Naive B cell (primary cell): ENCODE data around the gene FHIT. TPM values are rescaled to one million over a fixed set of nuclear protein-coding genes. Genes with fewer than 3 reads are reported as not detected.
A peak's percentile ranks its signal among the peaks of the same experiment; 100 is the strongest.
"Not testable (repeated sequence)": the region's sequence is repeated elsewhere in the genome, so short reads cannot be mapped to it uniquely, and the experiment has no call there.

ENCODE experiments used
- ATAC-seq, 2 donors: fragments of 150-1000 bp; cut with Tn5 transposase; 2 replicates each; pipeline ENCODE4 v1.10.0; 2021; ENCODE audit warnings: low read depth in 2 of 2, mild to moderate bottlenecking in 2 of 2, moderate library complexity in 2 of 2
- DNase-seq: peaks from one replicate; pipeline ENCODE4 v3.0.0; 2022
- H3K27ac Mint-ChIP-seq, 6 donors: one replicate each; pipeline ENCODE4 v1.8.0; 2020 to 2022; ENCODE audit warnings: mild to moderate bottlenecking in 6 of 6, mixed read lengths in 6 of 6, moderate library complexity in 5 of 6, inconsistent platforms in 2 of 6
- H3K27me3 Mint-ChIP-seq, 3 donors: one replicate each; pipeline ENCODE4 v1.8.0; 2021 to 2022; ENCODE audit warnings: mixed read lengths in 3 of 3, mild to moderate bottlenecking in 1 of 3
- H3K36me3 Mint-ChIP-seq, 2 donors: one replicate each; pipeline ENCODE4 v1.8.0; 2020 to 2022; ENCODE audit warnings: mixed read lengths in 2 of 2, inconsistent platforms in 1 of 2, mild to moderate bottlenecking in 1 of 2
- H3K4me1 Mint-ChIP-seq, 3 donors: one replicate each; pipeline ENCODE4 v1.8.0; 2020 to 2022; ENCODE audit warnings: mixed read lengths in 3 of 3, inconsistent platforms in 1 of 3, mild to moderate bottlenecking in 1 of 3, moderate library complexity in 1 of 3
- H3K4me3 Mint-ChIP-seq, 8 donors: one replicate each; pipeline ENCODE4 v1.8.0; 2020 to 2022; ENCODE audit warnings: mild to moderate bottlenecking in 8 of 8, mixed read lengths in 8 of 8, moderate library complexity in 8 of 8, inconsistent platforms in 2 of 8
- H3K9me3 Mint-ChIP-seq, 7 donors: one replicate each; pipeline ENCODE4 v1.8.0; 2020 to 2022; ENCODE audit warnings: mixed read lengths in 7 of 7, mild to moderate bottlenecking in 5 of 7, inconsistent platforms in 2 of 7, moderate library complexity in 1 of 7
- polyA plus RNA-seq, 6 donors: library from polyadenylated mRNA; unstranded; fragments of 300-500 nt; fragmentation: Illumina TruSeq; gene quantifications; one replicate each; pipeline ENCODE4 v1.2.3, GENCODE V29; 2021; ENCODE audit warnings: low read depth in 6 of 6

FHIT gene
- polyA plus RNA-seq, 6 donors from 2014 or later: 3.2 to 12.6 (median 7.1) TPM

- H3K9me3 Mint-ChIP-seq: no peaks in the 10 kb centered on the region
- no peak overlapping the region for H3K27ac Mint-ChIP-seq
- H3K4me3 Mint-ChIP-seq: no peak overlapping the region
- no peaks in the 10 kb centered on the region for H3K36me3 Mint-ChIP-seq
- no peak for DNase-seq
- ATAC-seq: no peak
- H3K4me1 Mint-ChIP-seq: peaks cover 10 to 20% (median 16%) of the 10 kb centered on the region in 3 donors
- H3K27me3 Mint-ChIP-seq: no peaks in the 10 kb centered on the region
Measured at GRCh38 chr3:59812237-59813147, 1438.8 kb downstream of the FHIT start.

- no peak for ATAC-seq
- Mint-ChIP-seq H3K4me3 (peak overlapping the region in 1 of 8 donors; percentile 40), H3K27me3 (no peaks in the 10 kb centered on the region), H3K36me3 (no peaks in the 10 kb centered on the region), H3K4me1 (peaks cover 10 to 20% (median 16%) of the 10 kb centered on the region in 3 donors), H3K27ac (peak overlapping the region in 1 of 6 donors; percentile 44), H3K9me3 (no peaks in the 10 kb centered on the region)
- no peak for DNase-seq
Measured at GRCh38 chr3:59811160-59811559, 1440.1 kb downstream of the FHIT start.

- no peak for ATAC-seq
- no peak for DNase-seq
- H3K4me3 Mint-ChIP-seq: peak overlapping the region in 1 of 8 donors; percentile 40
- no peak overlapping the region for H3K27ac Mint-ChIP-seq
- H3K36me3 Mint-ChIP-seq: no peaks in the 10 kb centered on the region
- H3K4me1 Mint-ChIP-seq: peaks cover 10 to 20% (median 16%) of the 10 kb centered on the region in 3 donors
- no peaks in the 10 kb centered on the region for H3K27me3 Mint-ChIP-seq
- no peaks in the 10 kb centered on the region for H3K9me3 Mint-ChIP-seq
Measured at GRCh38 chr3:59810606-59811005, 1440.6 kb downstream of the FHIT start.

GRCh38 chr3:59809710-59810444, 1441.4 kb downstream of the FHIT start:
- H3K27me3 Mint-ChIP-seq: no peaks in the 10 kb centered on the region
- peak overlapping the region in 2 of 8 donors; percentile 2 to 50 for H3K4me3 Mint-ChIP-seq
- no peaks in the 10 kb centered on the region for H3K9me3 Mint-ChIP-seq
- no peaks in the 10 kb centered on the region for H3K36me3 Mint-ChIP-seq
- no peak for DNase-seq
- ATAC-seq: no peak
- H3K4me1 Mint-ChIP-seq: peaks cover 10 to 20% (median 16%) of the 10 kb centered on the region in 3 donors
- peak overlapping the region in 2 of 6 donors; percentile 26 to 88 for H3K27ac Mint-ChIP-seq

GRCh38 chr3:59809016-59809415, 1442.2 kb downstream of the FHIT start:
- no peaks in the 10 kb centered on the region for H3K36me3 Mint-ChIP-seq
- H3K4me3 Mint-ChIP-seq: no peak overlapping the region
- H3K9me3 Mint-ChIP-seq: no peaks in the 10 kb centered on the region
- DNase-seq: no peak
- H3K27me3 Mint-ChIP-seq: no peaks in the 10 kb centered on the region
- no peak overlapping the region for H3K27ac Mint-ChIP-seq
- H3K4me1 Mint-ChIP-seq: peaks cover 10 to 20% (median 16%) of the 10 kb centered on the region in 3 donors
- no peak for ATAC-seq

- H3K4me1 Mint-ChIP-seq: peaks cover 10 to 20% (median 16%) of the 10 kb centered on the region in 3 donors
- H3K27ac Mint-ChIP-seq: no peak overlapping the region
- H3K27me3 Mint-ChIP-seq: no peaks in the 10 kb centered on the region
- H3K9me3 Mint-ChIP-seq: no peaks in the 10 kb centered on the region
- DNase-seq: no peak
- no peak overlapping the region for H3K4me3 Mint-ChIP-seq
- ATAC-seq: no peak
- no peaks in the 10 kb centered on the region for H3K36me3 Mint-ChIP-seq
Measured at GRCh38 chr3:59808446-59808845, 1442.8 kb downstream of the FHIT start.

- no peaks in the 10 kb centered on the region for H3K27me3 Mint-ChIP-seq
- no peak overlapping the region for H3K4me3 Mint-ChIP-seq
- no peaks in the 10 kb centered on the region for H3K4me1 Mint-ChIP-seq
Measured at GRCh38 chr3:59803268-59803667, 1448.0 kb downstream of the FHIT start.

GRCh38 chr3:59802453-59802852, 1448.8 kb downstream of the FHIT start:
- H3K36me3 Mint-ChIP-seq, DNase-seq, H3K27me3 Mint-ChIP-seq, H3K9me3 Mint-ChIP-seq, ATAC-seq, H3K4me1 Mint-ChIP-seq, H3K27ac Mint-ChIP-seq, H3K4me3 Mint-ChIP-seq: not testable (repeated sequence)

More at GRCh38 chr3:59803268-59803667, 1448.0 kb downstream of the FHIT start:
- no peaks in the 10 kb centered on the region for H3K36me3 Mint-ChIP-seq
- ATAC-seq: no peak
- H3K27ac Mint-ChIP-seq: no peak overlapping the region
- H3K9me3 Mint-ChIP-seq: no peaks in the 10 kb centered on the region
- no peak for DNase-seq

- DNase-seq (no peak), ATAC-seq (no peak)
- H3K4me3 Mint-ChIP-seq: no peak overlapping the region
- H3K9me3 Mint-ChIP-seq: no peaks in the 10 kb centered on the region
- H3K27ac Mint-ChIP-seq: no peak overlapping the region
- H3K4me1 Mint-ChIP-seq: no peaks in the 10 kb centered on the region
- H3K36me3 Mint-ChIP-seq: no peaks in the 10 kb centered on the region
- H3K27me3 Mint-ChIP-seq: no peaks in the 10 kb centered on the region
Measured at GRCh38 chr3:59802045-59802444, 1449.2 kb downstream of the FHIT start.

GRCh38 chr3:59800481-59800880, 1450.8 kb downstream of the FHIT start:
- H3K4me3 Mint-ChIP-seq: no peak overlapping the region
- DNase-seq: no peak
- H3K27me3 Mint-ChIP-seq: no peaks in the 10 kb centered on the region
- H3K27ac Mint-ChIP-seq: peak overlapping the region in 1 of 6 donors; percentile 60
- H3K4me1 Mint-ChIP-seq: no peaks in the 10 kb centered on the region
- ATAC-seq: no peak
- no peaks in the 10 kb centered on the region for H3K36me3 Mint-ChIP-seq
- H3K9me3 Mint-ChIP-seq: no peaks in the 10 kb centered on the region

GRCh38 chr3:59798372-59799086, 1452.7 kb downstream of the FHIT start:
- no peaks in the 10 kb centered on the region for H3K36me3 Mint-ChIP-seq
- DNase-seq (no peak), ATAC-seq (no peak)
- no peak overlapping the region for H3K4me3 Mint-ChIP-seq
- H3K9me3 Mint-ChIP-seq: no peaks in the 10 kb centered on the region
- no peaks in the 10 kb centered on the region for H3K27me3 Mint-ChIP-seq
- no peaks in the 10 kb centered on the region for H3K4me1 Mint-ChIP-seq
- H3K27ac Mint-ChIP-seq: no peak overlapping the region

- ATAC-seq (no peak), DNase-seq (no peak)
- no peaks in the 10 kb centered on the region for H3K4me1 Mint-ChIP-seq
- H3K9me3 Mint-ChIP-seq: no peaks in the 10 kb centered on the region
- H3K36me3 Mint-ChIP-seq: no peaks in the 10 kb centered on the region
- H3K27ac Mint-ChIP-seq: no peak overlapping the region
- H3K27me3 Mint-ChIP-seq: no peaks in the 10 kb centered on the region
- H3K4me3 Mint-ChIP-seq: no peak overlapping the region
Measured at GRCh38 chr3:59797533-59797932, 1453.7 kb downstream of the FHIT start.

- Mint-ChIP-seq H3K4me1 (no peaks in the 10 kb centered on the region), H3K4me3 (no peak overlapping the region), H3K27ac (no peak overlapping the region), H3K27me3 (no peaks in the 10 kb centered on the region), H3K9me3 (no peaks in the 10 kb centered on the region), H3K36me3 (no peaks in the 10 kb centered on the region)
- ATAC-seq: no peak
- no peak for DNase-seq
Measured at GRCh38 chr3:59796456-59796855, 1454.8 kb downstream of the FHIT start.
